Measurements from ENCODE around the gene FLT3.

- TF ChIP-seq CTCF (IDR thresholded peaks at IDR 0.05; ENCODE audit: insufficient read depth, low read length, poor library complexity, severe bottlenecking) (no peak), EZH2phosphoT487 (conservative IDR thresholded peaks at IDR 0.05; ENCODE audit: low read length) (no peak)
These were observed 68.5 kb downstream of the FLT3 start for GRCh38 chr13:28031896-28032288.
